HG02798 (cell line): ENCODE measurements around the gene GGACT.
"Not testable (repeated sequence)": the region's sequence is repeated elsewhere in the genome, so short reads cannot be mapped to it uniquely, and the experiment has no call there.

Experiments
- ATAC-seq: cut with Tn5 transposase; IDR thresholded peaks from one replicate; pipeline ENCODE4 v1.9.1; 2021; ENCODE audit warnings: mild to moderate bottlenecking; ENCODE audit not compliant: unreplicated experiment, poor library complexity

The GGACT gene

DNA sequence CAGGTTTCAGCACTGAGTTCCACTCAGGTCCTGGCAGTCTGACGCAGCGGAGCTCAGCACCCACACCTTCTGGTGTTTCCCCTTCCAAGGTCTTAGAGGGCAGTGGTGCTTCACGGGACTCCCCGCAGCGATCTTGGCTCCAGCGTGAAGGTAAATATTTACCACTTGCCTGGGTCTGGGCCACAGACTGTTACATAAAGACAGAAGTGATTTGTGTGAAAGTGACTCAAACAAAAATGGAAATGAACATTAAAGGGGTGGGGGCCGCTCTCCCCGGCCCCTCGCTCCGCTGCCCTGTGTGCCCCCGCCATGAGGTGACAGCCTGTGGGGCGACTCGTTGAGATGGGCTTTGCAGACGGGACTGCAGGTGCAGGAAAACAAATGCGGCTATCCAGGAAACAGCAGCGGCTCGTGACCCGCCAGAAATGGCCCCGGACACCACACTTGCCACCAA, 55.0 kb downstream of the GGACT start:
- ATAC-seq: no peak

- no peak for ATAC-seq
These were observed 55.7 kb downstream of the GGACT start for GRCh38 chr13:100532836-100533435.

- no peak for ATAC-seq
These were observed 56.4 kb downstream of the GGACT start for GRCh38 chr13:100532090-100532766.

GRCh38 chr13:100530671-100531213, 57.8 kb downstream of the GGACT start:
- ATAC-seq: no peak

- no peak for ATAC-seq
These were observed 58.8 kb downstream of the GGACT start for GRCh38 chr13:100529666-100530377.

DNA sequence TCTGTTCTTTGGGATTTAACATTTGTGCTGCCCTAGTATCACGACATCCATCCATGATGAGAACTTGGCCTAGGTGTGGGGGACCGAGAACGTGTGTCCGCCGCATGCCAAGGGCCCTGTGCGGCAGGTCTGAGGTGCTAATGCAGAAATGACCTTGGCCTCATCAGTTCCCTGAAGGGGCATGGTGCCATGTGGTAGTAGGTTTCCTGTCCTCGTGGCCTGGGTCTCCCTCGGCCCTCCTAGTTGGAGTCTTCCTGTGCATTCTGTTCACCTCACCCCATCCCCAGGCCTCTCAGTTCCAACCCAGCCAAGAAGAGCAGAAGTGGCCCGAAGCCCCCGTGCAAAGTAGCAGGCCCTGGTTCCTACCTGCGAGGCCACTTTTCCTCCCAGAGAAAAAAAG, 59.8 kb downstream of the GGACT start:
- no peak for ATAC-seq

- no peak for ATAC-seq
These were observed 60.2 kb downstream of the GGACT start for GRCh38 chr13:100528353-100528752.

DNA sequence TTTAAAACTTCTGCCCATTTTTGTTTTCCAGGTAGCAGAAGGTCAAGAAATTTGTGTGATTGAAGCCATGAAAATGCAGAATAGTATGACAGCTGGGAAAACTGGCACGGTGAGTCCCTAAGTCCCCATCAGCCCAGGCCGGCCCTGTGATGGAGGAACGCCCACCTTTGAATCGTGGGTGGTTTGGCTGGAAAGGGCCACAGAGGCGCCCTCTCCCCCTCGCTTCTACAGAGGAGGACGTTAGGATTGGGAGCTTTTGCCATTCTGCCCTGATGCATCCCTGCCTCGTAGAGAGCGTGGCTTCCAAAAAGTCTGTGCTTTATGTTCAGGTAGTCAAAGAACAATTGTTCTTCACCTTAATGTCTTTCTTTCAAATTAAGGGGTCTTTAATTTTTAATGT, 60.9 kb downstream of the GGACT start:
- ATAC-seq: no peak

DNA sequence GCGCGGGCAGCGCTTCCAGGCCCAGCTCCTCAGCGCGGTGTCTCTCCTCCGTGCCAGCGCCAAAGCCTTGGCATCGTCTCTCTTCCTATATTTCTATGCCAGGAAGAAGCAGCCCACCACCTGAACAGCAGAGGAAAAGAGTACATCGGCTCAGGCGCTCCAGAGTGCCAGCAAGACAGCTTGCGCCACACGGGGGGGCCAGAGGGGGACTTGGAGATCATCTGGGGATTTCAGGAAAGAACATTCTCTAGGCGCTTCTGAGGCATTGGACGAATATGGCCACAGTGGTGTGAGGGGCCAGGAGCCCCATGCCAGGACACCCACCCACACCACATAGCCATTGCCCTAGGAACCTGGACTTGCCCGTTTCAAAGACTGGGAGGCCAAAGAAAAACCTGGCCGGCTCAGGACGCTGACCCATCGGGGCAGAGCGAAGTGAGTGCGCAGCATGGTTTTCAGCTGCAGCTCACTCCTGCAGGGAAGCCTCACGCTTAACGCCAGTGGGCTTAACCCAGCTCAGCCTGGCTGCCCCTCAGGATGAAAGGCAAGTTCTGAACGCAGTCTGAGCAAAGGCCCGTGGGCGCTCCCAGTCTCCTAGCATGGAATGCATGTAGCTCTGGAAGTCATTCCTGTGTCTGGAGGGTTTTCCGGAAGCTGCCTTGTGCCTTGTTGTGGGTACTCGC, 62.1 kb downstream of the GGACT start:
- ATAC-seq: no peak

GRCh38 chr13:100525453-100526317, 62.9 kb downstream of the GGACT start:
- ATAC-seq: no peak

GRCh38 chr13:100524688-100525087, 63.9 kb downstream of the GGACT start:
- not testable (repeated sequence) for ATAC-seq

DNA sequence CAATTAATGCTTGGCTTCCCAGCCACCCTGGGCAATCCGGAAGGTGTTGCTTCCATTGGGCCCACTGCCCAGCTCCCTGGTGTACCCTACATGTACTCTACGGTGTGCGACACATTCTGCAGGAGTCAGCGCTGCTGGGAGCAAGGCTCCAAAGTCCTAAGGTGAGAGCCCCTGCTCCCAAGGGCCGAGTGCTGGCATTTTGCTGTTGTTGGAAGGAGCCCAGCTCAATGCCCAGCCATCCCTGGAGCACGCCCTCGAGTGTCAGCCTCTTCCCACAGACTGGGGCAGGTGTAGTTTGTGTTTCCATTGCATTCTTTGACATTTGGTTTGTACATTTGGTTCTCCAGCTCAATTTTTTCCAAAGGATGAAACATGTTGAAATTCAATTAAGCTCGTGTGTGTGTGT, 64.6 kb downstream of the GGACT start:
- no peak for ATAC-seq

DNA sequence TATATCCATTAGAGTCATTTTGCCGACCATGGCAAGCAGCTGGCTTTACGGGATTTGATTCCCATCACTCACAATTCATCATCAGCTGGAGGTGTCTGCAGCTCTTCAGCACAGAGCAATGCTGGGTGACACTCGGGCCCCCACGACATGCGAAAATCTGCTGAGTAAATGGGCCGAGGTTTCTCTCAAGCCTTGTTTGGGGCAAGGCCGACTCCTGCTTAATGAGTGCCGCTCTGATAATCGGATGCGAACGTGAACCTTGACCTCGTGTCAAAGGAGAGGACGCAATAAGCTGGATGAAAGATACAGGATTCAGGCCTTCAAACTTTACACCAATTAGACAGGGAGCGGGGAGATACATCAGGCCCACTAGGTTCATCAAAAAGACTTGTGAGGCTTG, 65.2 kb downstream of the GGACT start:
- ATAC-seq: no peak

GRCh38 chr13:100522618-100523309, 65.8 kb downstream of the GGACT start:
- ATAC-seq: no peak

GRCh38 chr13:100521851-100522617, 66.6 kb downstream of the GGACT start:
- ATAC-seq: no peak

DNA sequence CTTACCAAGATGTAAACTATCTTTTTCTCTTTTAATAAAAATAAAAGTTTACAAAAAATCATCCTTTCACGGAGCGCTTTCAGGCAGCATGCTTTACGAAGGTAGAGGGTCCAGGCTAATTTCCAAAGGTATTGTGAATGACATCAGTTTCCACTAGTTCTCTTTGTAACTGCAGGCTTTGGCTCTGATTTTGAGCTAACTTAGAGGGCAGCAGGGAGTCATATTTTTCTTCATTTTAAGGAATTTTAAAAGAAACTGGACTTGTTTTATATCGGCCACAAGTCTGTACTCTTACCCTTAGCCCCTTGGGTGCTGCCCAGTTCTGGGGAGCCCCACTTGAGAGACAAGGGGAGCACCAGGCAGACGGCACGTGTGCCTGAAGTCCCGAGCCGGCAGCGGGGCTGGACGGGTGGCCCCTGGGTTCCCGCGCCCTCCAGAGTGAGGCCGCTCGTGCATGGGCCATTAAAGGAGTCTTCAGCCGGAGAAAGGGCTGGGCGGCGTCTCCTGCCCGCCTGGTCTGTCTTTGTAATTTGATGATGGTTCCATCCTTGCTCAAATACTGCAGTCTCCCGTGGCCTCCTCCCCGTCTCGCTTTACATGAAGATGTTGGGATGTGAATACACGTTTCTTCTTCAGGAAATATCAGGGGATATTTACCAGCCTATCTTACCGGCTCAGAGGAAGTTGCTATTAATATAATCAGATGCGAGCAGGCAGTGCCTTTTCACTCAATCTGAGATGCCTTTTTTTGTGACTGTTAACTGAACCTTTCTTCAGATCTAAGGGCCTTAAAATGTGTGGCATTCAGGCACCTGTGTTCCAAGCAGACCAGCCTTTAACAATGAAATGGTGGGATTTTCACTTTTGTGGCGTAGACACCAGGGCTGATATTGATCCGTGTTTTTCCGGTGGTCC, 67.4 kb downstream of the GGACT start:
- ATAC-seq: no peak

GRCh38 chr13:100519626-100520025, 69.0 kb downstream of the GGACT start:
- ATAC-seq: no peak
